Measurements from ENCODE around the gene KLHL42. TPM values are rescaled to one million over a fixed set of nuclear protein-coding genes. Genes with fewer than 3 reads are reported as not detected.

The KLHL42 gene
- total and polyA plus RNA-seq, 2 of the 8 experiments (the other 6 are each of a cell fraction or from before 2014, with no cell fraction given) = 13.6 to 21.6 TPM

- TF ChIP-seq CHD7 (IDR thresholded peaks at IDR 0.05; ENCODE audit: insufficient replicate concordance, low read length) (no peak), SAP30 (IDR thresholded peaks at IDR 0.05; ENCODE audit: insufficient read depth, insufficient replicate concordance, low read length) (no peak), FOSL1 (IDR thresholded peaks at IDR 0.05; ENCODE audit: insufficient read depth, low read depth, low read length) (no peak), SP2 (IDR thresholded peaks at IDR 0.05; ENCODE audit: low read length) (no peak), TEAD4 (IDR thresholded peaks at IDR 0.05; ENCODE audit: low read depth, low read length) (no peak)
Measured at GRCh38 chr12:27817766-27818165, 37.7 kb downstream of the KLHL42 start (continued).

Measured in H1 (cell line).